Calu3 (cell line): Measurements from ENCODE around the gene KIAA1549. TPM values are rescaled to one million over a fixed set of nuclear protein-coding genes. Genes with fewer than 3 reads are reported as not detected.

ENCODE experiments used
- BruUV-seq: library from RNA; stranded (reverse); fragments of 400-500 nt; replicated peaks from 2 replicates; lab custom pipeline; 2021; lab: Mats Ljungman, UMichigan
- CTCF ChIA-PET: fragments of 300-600 bp; sonication (Branson Sonifier 250); formaldehyde crosslinking; loops from one replicate; lab custom pipeline; 2022; ENCODE audit warnings: antibody characterized with exemption; lab: Charles Lee
- DNase-seq: peaks from one replicate; pipeline ENCODE4 v3.0.0; 2022
- H3K27ac Mint-ChIP-seq: one replicate; pipeline ENCODE4 v1.8.0; 2022; ENCODE audit warnings: mixed read lengths; ENCODE audit not compliant: unreplicated experiment
- H3K27me3 Mint-ChIP-seq: one replicate; pipeline ENCODE4 v1.8.0; 2022; ENCODE audit warnings: mixed read lengths; ENCODE audit not compliant: unreplicated experiment
- H3K36me3 Mint-ChIP-seq: one replicate; pipeline ENCODE4 v1.8.0; 2022; ENCODE audit warnings: mild to moderate bottlenecking, moderate library complexity, mixed read lengths; ENCODE audit not compliant: insufficient read depth, unreplicated experiment
- H3K4me1 Mint-ChIP-seq: one replicate; pipeline ENCODE4 v1.8.0; 2022; ENCODE audit warnings: mild to moderate bottlenecking, low read depth, mixed read lengths; ENCODE audit not compliant: unreplicated experiment
- H3K4me3 Mint-ChIP-seq: one replicate; pipeline ENCODE4 v1.8.0; 2022; ENCODE audit warnings: mild to moderate bottlenecking, low read depth, moderate library complexity, mixed read lengths; ENCODE audit not compliant: unreplicated experiment
- H3K9me3 Mint-ChIP-seq: one replicate; pipeline ENCODE4 v1.8.0; 2022; ENCODE audit warnings: low read depth, mixed read lengths; ENCODE audit not compliant: unreplicated experiment
- CTCF ChIP-seq: fragments of 200-600 bp; IDR thresholded peaks from one replicate; pipeline ENCODE4 v1.8.0; 2022; ENCODE audit warnings: antibody characterized with exemption; ENCODE audit not compliant: unreplicated experiment
- intact Hi-C: fragments of 100-400 bp; cut with micrococcal nuclease; formaldehyde crosslinking; loops from one replicate; pipeline ENCODE4 v1.10.0; 2022; ENCODE audit not compliant: unreplicated experiment
- total RNA-seq: library from RNA; stranded (reverse); gene quantifications from 2 replicates; pipeline ENCODE4 v1.2.3, GENCODE V29; 2022

Gene KIAA1549
- total RNA-seq, 1 experiment from 2014 or later, result 10.4 TPM

DNA sequence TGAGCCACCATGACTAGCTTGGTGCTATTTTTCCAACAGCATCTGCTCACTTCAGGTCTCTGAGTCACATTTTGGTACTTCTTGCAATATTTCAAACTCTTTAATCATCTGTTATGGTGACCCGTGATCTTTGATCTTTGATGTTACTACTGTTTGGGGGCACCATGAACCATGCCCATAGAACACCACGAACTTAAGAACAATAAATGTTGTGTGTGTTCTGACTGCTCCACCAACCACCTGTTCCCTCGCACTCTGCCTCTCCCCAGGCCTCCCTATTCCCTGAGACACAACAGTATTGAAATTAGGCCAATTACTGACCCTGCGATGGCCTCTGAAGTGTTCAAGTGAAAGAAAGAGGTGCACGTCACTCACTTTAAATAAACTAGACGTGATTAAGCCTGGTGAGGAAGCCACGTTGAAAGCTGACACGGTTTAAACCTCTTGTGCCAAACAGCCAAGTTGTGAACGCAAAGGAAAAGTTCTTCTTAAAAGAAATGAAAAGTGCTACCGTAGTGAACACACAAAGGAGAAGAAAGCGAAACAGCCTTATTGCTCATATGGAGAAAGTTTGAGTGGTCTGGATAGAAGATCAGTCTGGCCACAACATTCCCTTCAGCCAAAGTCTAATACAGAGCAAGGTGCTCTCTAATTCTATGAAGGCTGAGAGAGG is 156.0 kb downstream of the KIAA1549 start:
- CTCF ChIA-PET, result no interaction called here
- Mint-ChIP-seq H3K36me3 (no peaks in the 10 kb centered on the region), H3K4me1 (peaks cover 21% of the 10 kb centered on the region), H3K9me3 (no peaks in the 10 kb centered on the region), H3K27me3 (no peaks in the 10 kb centered on the region), H3K4me3 (no peak overlapping the region), H3K27ac (no peak overlapping the region)
- TF ChIP-seq CTCF, result no peak
- intact Hi-C loops, result loop anchor here (5.0 kb wide), 1 partner anchor 68 kb away; no protein-coding TSS in a partner anchor
- DNase-seq, result no peak
- no TSS peak for BruUV-seq

DNA sequence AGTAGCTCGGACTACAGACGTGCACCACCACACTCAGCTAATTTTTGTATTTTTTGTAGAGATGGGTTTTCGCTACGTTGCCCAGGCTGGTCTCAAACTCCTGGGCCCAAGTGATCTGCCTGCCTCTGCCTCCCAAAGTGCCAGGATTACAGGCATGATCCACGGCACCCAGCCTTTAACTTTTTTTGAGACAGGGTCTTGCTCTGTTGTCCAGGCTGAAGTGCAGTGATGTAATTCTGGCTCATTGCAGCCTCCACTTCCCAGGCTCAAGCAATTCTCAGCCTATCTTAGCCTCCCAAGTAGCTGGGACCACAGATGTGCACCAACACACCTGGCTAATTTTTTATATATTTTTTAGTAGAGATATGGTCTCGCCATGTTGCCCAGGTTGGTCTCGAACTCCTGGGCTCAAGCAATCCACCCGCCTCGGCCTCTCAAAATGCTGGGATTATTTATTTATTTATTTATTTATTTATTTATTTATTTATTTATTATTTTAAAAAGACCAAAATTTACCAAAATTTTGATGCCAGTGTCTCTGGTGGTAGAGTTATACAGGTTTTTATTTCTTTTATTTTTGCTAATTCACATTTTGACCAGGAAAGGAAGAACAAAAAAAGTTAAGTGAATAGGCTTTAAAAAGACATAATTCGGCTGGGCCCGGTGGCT is 158.2 kb downstream of the KIAA1549 start:
- no peaks in the 10 kb centered on the region for H3K27me3 Mint-ChIP-seq
- no peak for DNase-seq
- BruUV-seq, result no TSS peak
- no peak overlapping the region for H3K4me3 Mint-ChIP-seq
- CTCF ChIA-PET, result interaction anchor here (0.6 kb wide), 1 partner anchor 734 kb away, joined by 3 read pairs; no protein-coding TSS in a partner anchor
- intact Hi-C loops, result no loop called here
- H3K36me3 Mint-ChIP-seq, result no peaks in the 10 kb centered on the region
- no peak overlapping the region for H3K27ac Mint-ChIP-seq
- H3K4me1 Mint-ChIP-seq, result peaks cover 10% of the 10 kb centered on the region
- no peaks in the 10 kb centered on the region for H3K9me3 Mint-ChIP-seq
- no peak for TF ChIP-seq CTCF

DNA sequence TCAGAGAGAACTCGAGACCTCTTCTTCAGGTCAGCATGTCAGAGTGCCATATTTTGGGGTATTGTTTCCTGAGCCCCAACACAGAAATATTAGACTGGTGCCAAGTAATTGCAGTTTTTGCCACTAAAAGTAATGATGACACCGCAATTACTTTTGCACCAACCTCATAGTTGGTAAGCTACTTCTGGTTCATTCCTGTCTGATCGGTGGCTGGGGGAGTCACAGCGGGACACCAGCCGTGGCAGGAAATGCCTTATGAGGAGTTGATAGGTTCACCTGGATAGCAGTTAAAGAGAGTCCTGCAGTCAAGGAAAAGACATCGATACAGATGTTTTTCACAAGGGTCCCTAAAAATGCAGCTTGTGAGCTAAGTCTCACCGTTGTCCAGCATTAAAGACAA is 159.3 kb downstream of the KIAA1549 start:
- CTCF ChIA-PET, result interaction anchor here (0.5 kb wide), 1 partner anchor 24 kb away, joined by 4 read pairs; the partner anchor contains the start of genes ATP6V0A4 and TMEM213
- no TSS peak for BruUV-seq
- no peak for TF ChIP-seq CTCF
- Mint-ChIP-seq H3K27ac (no peak overlapping the region), H3K36me3 (no peaks in the 10 kb centered on the region), H3K4me1 (no peaks in the 10 kb centered on the region), H3K27me3 (no peaks in the 10 kb centered on the region), H3K4me3 (no peak overlapping the region), H3K9me3 (no peaks in the 10 kb centered on the region)
- DNase-seq, result no peak
- intact Hi-C loops, result no loop called here

- intact Hi-C loops, result no loop called here
- H3K36me3 Mint-ChIP-seq, result no peaks in the 10 kb centered on the region
- no peak for DNase-seq
- CTCF ChIA-PET, result interaction anchor here (0.7 kb wide), 1 partner anchor 116 kb away, joined by 3 read pairs; no protein-coding TSS in a partner anchor
- H3K27ac Mint-ChIP-seq, result no peak overlapping the region
- no TSS peak for BruUV-seq
- no peaks in the 10 kb centered on the region for H3K27me3 Mint-ChIP-seq
- no peaks in the 10 kb centered on the region for H3K4me1 Mint-ChIP-seq
- H3K9me3 Mint-ChIP-seq, result no peaks in the 10 kb centered on the region
- no peak for TF ChIP-seq CTCF
- H3K4me3 Mint-ChIP-seq, result no peak overlapping the region
Observed at GRCh38 chr7:138819625-138820024, 161.6 kb downstream of the KIAA1549 start.
